H1 (cell line): Measurements from ENCODE around the gene PPP1CB. TPM values are rescaled to one million over a fixed set of nuclear protein-coding genes. Genes with fewer than 3 reads are reported as not detected.

Source experiments
- BACH1 ChIP-seq: IDR thresholded peaks from 2 replicates; pipeline ENCODE4 v1.6.1; 2012; ENCODE audit warnings: low read length, improper control_type of control experiment
- BRCA1 ChIP-seq: IDR thresholded peaks from 2 replicates; pipeline ENCODE4 v1.6.1; 2012; ENCODE audit warnings: low read depth, low read length, improper control_type of control experiment
- CBX5 ChIP-seq: fragments of 300-800, 300-1000 bp; sonication (generic); IDR thresholded peaks from 2 replicates; pipeline ENCODE4 v1.7.1; 2016; ENCODE audit warnings: antibody characterized with exemption, low read length, low read depth
- CREB1 ChIP-seq: IDR thresholded peaks from 2 replicates; pipeline ENCODE4 v1.6.1; 2012; ENCODE audit warnings: inconsistent platforms
- CTCF ChIP-seq, 3 experiments: IDR thresholded peaks; 1 replicate in 2 of 3; 2 replicates in 1 of 3; pipeline versions ENCODE4 v1.5.1 to v1.6.1; 2011; ENCODE audit warnings: low read length in 3 of 3, mild to moderate bottlenecking in 3 of 3, inconsistent platforms in 2 of 3, low read depth in 1 of 3, moderate library complexity in 1 of 3; ENCODE audit not compliant: insufficient read depth in 1 of 3; ENCODE audit errors: control extremely low read depth in 1 of 3
- E2F6 ChIP-seq: IDR thresholded peaks from 2 replicates; pipeline ENCODE4 v1.6.1; 2012; ENCODE audit warnings: inconsistent platforms
- EP300 ChIP-seq, 2 experiments: IDR thresholded peaks; 1 replicate in 1 of 2; 2 replicates in 1 of 2; pipeline ENCODE4 v1.6.1; 2011 to 2012; ENCODE audit warnings: low read depth in 2 of 2, low read length in 2 of 2, mild to moderate bottlenecking in 2 of 2, borderline replicate concordance in 1 of 2, inconsistent platforms in 1 of 2, moderate library complexity in 1 of 2
- GTF2F1 ChIP-seq: IDR thresholded peaks from 2 replicates; pipeline ENCODE4 v1.6.1; 2012; ENCODE audit warnings: low read depth, low read length, improper control_type of control experiment, borderline replicate concordance
- HDAC2 ChIP-seq, 2 experiments: fragments of 300-600 bp in 1 of 2; sonication (generic) in 1 of 2; IDR thresholded peaks; 2 replicates each; pipeline ENCODE4 v1.6.1; 2011 to 2012; ENCODE audit warnings: low read depth in 2 of 2, low read length in 2 of 2, mild to moderate bottlenecking in 2 of 2, moderate library complexity in 2 of 2, borderline replicate concordance in 1 of 2, inconsistent platforms in 1 of 2
- JUND ChIP-seq: IDR thresholded peaks from 2 replicates; pipeline ENCODE4 v1.6.1; 2011; ENCODE audit warnings: mild to moderate bottlenecking, improper control_type of control experiment, low read length
- KDM1A ChIP-seq: fragments of 200-600, 300-600 bp; sonication (generic); IDR thresholded peaks from 2 replicates; pipeline ENCODE4 v1.7.1; 2016; ENCODE audit warnings: mild to moderate bottlenecking, low read length, borderline replicate concordance
- KDM4A ChIP-seq: IDR thresholded peaks from one replicate; pipeline ENCODE4 v1.7.1; 2012; ENCODE audit warnings: low read depth, mild to moderate bottlenecking, moderate library complexity, low read length, inconsistent platforms; ENCODE audit not compliant: severe bottlenecking
- MAX ChIP-seq: IDR thresholded peaks from 2 replicates; pipeline ENCODE4 v1.6.1; 2012; ENCODE audit warnings: inconsistent platforms
- NANOG ChIP-seq: IDR thresholded peaks from 2 replicates; pipeline ENCODE4 v1.6.1; 2011; ENCODE audit warnings: low read length, low read depth, mild to moderate bottlenecking, inconsistent platforms; ENCODE audit not compliant: insufficient read depth, poor library complexity, severe bottlenecking
- NRF1 ChIP-seq: IDR thresholded peaks from 2 replicates; pipeline ENCODE4 v1.6.1; 2011; ENCODE audit warnings: mild to moderate bottlenecking, low read depth, low read length, improper control_type of control experiment
- PHF8 ChIP-seq: fragments of 200-600 bp; sonication (generic); conservative IDR thresholded peaks from 2 replicates; pipeline ENCODE4 v1.7.1; 2012; ENCODE audit warnings: low read depth, mild to moderate bottlenecking, inconsistent platforms, low read length, moderate library complexity
- POU5F1 ChIP-seq: IDR thresholded peaks from 2 replicates; pipeline ENCODE4 v1.6.1; 2011; ENCODE audit warnings: low read depth, mild to moderate bottlenecking, low read length, moderate library complexity
- RFX5 ChIP-seq: IDR thresholded peaks from 2 replicates; pipeline ENCODE4 v1.6.1; 2011; ENCODE audit warnings: low read depth, low read length, improper control_type of control experiment, borderline replicate concordance
- TEAD4 ChIP-seq: IDR thresholded peaks from 2 replicates; pipeline ENCODE4 v1.6.1; 2012; ENCODE audit warnings: low read depth, low read length, inconsistent platforms, mixed read lengths
- polyA plus RNA-seq, 7 experiments: library from polyadenylated mRNA; depleted of rRNA in 3 of 7; stranded (reverse) in 5 of 7; unstranded in 2 of 7; fragments of >200 nt in 5 of 7; fragments of 200-250 nt in 2 of 7; gene quantifications; 1 replicate in 5 of 7; 2 replicates in 1 of 7; 4 replicates in 1 of 7; pipeline versions ENCODE4 v1.2.1 to v1.2.3, GENCODE V29; 2011 to 2013; ENCODE audit warnings: missing spikeins in 2 of 7, mixed read lengths in 2 of 7
- total RNA-seq: library from RNA; stranded (reverse); fragmentation: NEBNext Ultra II Directional; extraction: Animal tissue kit (Norgen Biotek cat#: 25700); gene quantifications from 2 replicates; pipeline ENCODE4 v1.2.1, GENCODE V29; 2021

PPP1CB gene
- total and polyA plus RNA-seq, 2 of the 8 experiments (the other 6 are each of a cell fraction or from before 2014, with no cell fraction given) = 30.7 to 158 TPM

GRCh38 chr2:28751252-28751955, at the start of gene PPP1CB (continued):
- TF ChIP-seq CBX5 (no peak), BACH1 (peak; percentile 67), TEAD4 (peak; percentile 8; the same call in 1 of the 2 replicates), GTF2F1 (no peak), CREB1 (peak; percentile 86), NANOG (peak; percentile 5), JUND (0 out of 2 replicates have a peak, but pooled peaks have one; percentile 4), HDAC2 (IDR thresholded peaks at IDR 0.05; ENCODE audit: borderline replicate concordance in 1 of 2, low read depth in 2 of 2, low read length in 2 of 2) (peak; percentile 20 to 87; a peak in 1 of 4 replicates), MAX (peak; percentile 34), BRCA1 (no peak), POU5F1 (no peak), RFX5 (no peak), KDM1A (peak; percentile 52; the same call in 1 of the 2 replicates), PHF8 (peak; percentile 66; the same call in 1 of the 2 replicates), KDM4A (peak; percentile 95), EP300 (IDR thresholded peaks at IDR 0.05; ENCODE audit: borderline replicate concordance in 1 of 2, low read depth in 2 of 2, low read length in 2 of 2) (0 out of 3 replicates have a peak, but pooled peaks of 1 of the 2 experiments have one; percentile 30), NRF1 (peak; percentile 75), E2F6 (peak; percentile 49), CTCF (IDR thresholded peaks at IDR 0.05; ENCODE audit: control extremely low read depth in 1 of 3, insufficient read depth in 1 of 3, low read depth in 1 of 3, low read length in 3 of 3) (peak in 2 of 3 experiments; percentile 8 to 10; a peak in 2 of 4 replicates)
